HPDE6-E6E7 (cell line): ENCODE data around the gene NTM.
"Not testable (repeated sequence)": the region's sequence is repeated elsewhere in the genome, so short reads cannot be mapped to it uniquely, and the experiment has no call there.

ENCODE experiments used
- DNase-seq: peaks from one replicate; pipeline ENCODE4 v3.0.0; 2011; ENCODE audit warnings: missing footprints; ENCODE audit errors: extremely low spot score

Gene NTM

DNA sequence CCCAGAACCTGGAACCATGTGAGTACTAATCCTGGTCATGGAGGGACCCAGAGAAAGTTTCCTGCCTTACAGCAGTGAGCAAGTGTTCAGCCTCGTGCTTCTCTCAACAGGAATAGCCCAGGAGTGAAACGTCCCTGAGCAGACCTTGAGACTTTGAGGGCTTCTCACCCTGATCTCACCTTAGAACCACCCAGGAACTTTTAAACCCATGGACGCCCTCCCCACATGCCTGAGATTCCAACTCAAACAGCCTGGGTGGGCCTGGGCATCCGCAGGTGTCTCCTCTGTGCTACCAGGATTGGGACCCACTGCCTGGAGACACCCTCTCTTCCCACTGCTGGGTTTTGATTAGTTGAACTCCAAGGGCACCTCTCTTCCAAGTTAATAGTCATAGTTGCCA is 297.2 kb downstream of the NTM start:
- DNase-seq = no peak

GRCh38 chr11:131668500-131669400 is 298.3 kb downstream of the NTM start:
- no peak for DNase-seq

- no peak for DNase-seq
Measured at GRCh38 chr11:131669401-131669780, 299.0 kb downstream of the NTM start.

- DNase-seq = no peak
Measured at GRCh38 chr11:131670876-131671275, 300.5 kb downstream of the NTM start.

- DNase-seq = no peak
Measured at GRCh38 chr11:131671320-131671719, 300.9 kb downstream of the NTM start.

DNA sequence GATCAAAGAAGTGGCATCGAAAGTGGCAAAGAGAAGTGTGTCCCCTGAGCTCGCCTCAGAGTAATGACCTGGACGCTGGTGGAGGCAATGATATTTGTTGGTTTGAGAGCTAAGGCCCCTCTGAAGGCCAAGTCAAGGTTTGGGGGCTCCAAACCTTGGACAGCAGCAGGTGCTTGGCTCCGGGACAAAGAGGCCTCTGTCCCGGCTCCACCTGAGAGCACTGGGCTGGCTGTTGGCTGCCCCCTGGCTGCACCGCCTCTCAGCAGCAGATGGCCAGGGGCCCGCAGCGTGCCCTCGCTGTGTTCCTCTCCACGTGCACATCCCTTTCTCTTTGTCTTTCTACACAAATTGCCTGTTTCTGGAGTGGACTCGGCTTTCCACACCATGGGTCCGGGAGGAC is 301.3 kb downstream of the NTM start:
- DNase-seq = no peak

- no peak for DNase-seq
Measured at GRCh38 chr11:131672191-131672590, 301.8 kb downstream of the NTM start.

- peak; percentile 27 for DNase-seq
Measured at GRCh38 chr11:131674051-131674755, 303.8 kb downstream of the NTM start.

DNA sequence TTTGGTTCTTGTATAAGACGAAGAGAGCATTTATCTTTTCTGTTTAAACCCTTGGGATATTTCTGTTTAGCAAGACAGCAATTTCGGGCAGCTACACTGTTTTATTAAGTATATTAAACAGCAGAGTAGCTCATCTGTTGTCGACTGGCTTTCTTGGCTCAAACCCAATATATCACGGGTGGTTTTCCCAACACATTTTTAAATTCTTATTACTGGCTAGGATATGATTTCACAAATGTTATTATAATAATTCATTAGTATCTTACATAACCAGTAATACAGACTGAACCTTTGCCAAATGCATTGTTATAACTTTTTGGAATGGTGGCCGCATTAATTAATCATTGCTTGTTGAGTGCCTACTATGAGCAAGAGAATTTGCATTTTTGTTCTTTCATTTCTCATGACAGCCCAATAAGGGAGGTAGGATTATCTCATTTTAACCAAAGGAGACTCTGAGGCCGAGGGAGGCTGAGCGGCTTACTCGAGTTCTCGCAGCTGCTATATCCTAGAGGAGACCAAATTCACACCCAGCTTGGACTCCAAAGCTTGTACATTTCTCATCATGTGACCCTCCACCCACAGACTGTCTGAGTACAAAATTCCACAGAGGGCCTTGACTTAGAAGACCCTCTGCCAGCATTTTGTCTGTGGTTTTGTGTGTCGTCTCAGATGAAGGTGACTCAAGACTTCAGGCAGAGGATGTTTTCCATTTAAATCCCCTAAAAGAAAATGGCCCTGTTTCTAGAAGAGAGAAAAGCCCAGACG is 304.9 kb downstream of the NTM start:
- DNase-seq = no peak

GRCh38 chr11:131677828-131678470 is 307.5 kb downstream of the NTM start:
- DNase-seq = no peak

GRCh38 chr11:131678658-131679340 is 308.4 kb downstream of the NTM start:
- DNase-seq = no peak

DNA sequence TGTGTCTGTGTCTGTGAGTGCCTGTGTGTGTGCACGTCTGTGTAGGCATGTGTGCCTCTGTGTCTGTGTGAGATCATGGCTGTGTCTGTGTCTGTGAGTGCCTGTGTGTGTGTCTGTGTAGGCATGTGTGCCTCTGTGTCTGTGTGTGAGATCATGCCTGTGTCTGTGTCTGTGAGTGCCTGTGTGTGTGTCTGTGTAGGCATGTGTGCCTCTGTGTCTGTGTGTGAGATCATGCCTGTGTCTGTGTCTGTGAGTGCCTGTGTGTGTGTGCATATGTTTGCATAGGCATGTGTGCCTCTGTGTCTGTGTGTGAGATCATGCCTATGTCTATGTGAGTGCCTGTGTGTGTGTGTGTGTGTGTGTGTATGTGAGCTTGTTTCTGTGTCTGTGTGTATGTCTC is 310.0 kb downstream of the NTM start:
- not testable (repeated sequence) for DNase-seq

DNA sequence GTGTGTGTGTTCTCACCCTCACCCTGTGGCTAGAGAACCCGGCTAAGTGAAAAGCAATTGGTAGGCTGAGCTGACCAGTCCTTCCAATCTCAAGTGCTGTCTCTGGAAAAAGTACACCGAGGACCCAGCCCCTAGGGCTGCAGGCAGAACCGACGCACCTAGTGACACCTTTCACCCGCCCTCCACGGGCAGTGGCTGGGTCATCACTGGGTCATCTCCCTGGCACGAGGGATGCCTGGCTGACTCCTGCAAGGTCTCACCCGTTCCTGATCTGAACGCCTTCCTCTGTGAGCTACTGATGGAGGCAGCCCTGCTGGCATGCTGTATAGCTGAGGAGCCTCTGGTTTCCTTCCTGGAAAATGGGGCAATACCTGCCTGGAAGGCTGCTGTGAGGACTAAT is 311.5 kb downstream of the NTM start:
- no peak for DNase-seq

- no peak for DNase-seq
Measured at GRCh38 chr11:131682373-131683015, 312.1 kb downstream of the NTM start.

GRCh38 chr11:131683131-131683530 is 312.7 kb downstream of the NTM start:
- no peak for DNase-seq

DNA sequence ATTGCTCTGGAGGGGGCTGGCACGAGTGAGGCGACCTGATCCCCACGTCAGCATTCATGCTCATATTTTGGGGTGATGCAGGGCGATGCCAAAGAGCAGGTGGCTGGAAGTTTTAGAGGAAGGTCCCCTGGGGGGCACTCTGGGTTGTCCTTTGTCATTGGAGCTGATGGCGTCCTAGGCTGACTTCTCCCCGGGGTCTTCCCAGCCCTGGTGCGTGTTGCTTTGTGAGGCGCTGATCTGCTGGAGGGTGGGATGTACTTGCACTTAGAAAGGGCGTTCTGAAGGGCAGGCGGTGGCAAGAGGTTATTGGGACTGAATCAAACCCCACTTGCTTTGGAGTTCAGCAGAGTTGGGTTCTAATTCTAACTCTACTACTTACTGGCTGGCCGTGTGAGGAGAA is 313.3 kb downstream of the NTM start:
- DNase-seq = no peak

DNA sequence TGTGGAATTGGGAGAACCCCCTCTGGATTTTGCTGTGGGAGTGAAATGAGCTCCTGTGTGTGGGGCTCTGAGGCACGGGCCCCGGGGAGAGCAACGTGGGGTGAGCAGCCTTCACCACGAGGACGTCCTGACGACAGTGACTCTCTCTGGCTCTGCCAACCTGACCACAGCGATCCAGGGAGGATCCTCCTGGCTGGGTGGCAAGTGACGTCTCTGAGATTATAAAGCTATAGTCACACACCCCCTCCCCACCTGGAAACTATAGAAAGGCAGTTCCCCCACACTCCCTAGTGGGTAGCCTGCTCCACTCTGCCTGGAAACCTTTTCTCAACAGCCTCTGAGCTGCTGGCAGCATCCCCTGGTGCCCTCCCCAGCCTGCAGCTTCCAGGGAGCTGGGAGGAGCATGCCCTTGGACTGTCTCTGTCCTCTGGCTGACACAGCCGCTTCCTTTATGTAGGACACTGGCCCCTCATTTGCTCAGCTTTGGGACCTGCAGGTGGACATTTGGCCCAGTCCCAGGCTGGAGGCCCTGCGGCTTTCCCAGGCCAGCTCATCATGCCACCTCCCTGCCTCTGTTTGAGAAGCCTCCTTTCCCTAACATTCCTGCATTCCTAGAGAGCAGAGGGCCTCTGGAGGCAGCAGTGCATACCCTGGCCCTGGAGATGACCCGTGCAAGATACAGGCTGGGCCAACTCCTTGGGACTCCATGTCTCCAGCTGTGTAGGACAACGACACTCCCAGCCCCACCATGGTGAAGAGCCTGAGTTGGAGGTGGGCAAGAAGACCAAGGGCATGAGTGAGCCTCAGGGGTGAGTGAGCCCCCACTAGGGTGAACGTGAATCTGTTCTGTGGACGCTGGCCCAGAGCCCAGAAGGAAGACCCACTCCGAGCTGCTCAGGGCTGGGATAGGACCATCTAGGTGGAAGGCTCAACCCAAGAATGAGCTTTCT is 314.0 kb downstream of the NTM start:
- DNase-seq = no peak

DNA sequence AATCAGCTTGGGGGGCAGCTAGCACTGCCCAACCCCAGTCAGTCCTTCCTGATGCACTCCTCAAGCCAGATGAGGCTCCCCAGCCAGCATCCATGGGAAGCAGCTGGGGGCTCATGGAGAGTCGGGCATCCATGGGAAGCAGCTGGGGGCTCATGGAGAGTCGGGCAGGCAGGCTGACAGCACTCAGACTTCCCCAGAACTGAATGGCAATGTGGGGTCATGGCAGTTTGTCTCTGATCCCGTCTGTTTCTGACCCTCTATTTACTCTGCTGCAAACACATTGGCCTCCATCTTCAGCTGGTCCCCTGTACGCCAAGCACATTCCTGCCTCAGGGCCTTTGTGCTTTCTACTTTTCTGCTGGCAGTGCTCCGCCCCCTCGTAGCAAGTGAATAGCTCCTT is 314.8 kb downstream of the NTM start:
- no peak for DNase-seq

GRCh38 chr11:131685906-131686305 is 315.5 kb downstream of the NTM start:
- no peak for DNase-seq

DNA sequence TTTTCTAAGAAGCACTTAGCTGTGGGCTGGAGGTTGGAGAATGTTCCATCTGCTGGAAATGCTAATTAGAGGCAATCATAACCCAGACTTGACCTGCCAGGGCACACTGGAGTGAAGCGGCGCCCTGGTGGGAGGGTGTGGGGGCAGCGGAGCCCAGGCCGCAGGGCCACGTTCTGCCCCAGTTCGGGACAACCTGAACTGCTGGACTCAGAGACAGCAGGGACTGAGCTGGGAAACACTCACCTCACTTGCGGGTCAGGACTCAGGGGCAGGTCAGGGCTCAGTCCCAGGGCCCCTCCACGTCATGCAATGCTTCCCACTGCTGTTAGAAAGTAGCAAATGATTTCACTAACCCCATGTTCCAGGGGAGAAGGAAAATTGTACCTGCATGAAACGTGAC is 316.4 kb downstream of the NTM start:
- DNase-seq = no peak
